ENCODE data around the gene RIPK4.

Gene RIPK4

GRCh38 chr21:41765973-41766882 lies 624 bp downstream of the RIPK4 start:
- ATAC-seq, result peak; percentile 17
- Mint-ChIP-seq H3K4me1 (peaks cover 44% of the 10 kb centered on the region), H3K27me3 (peaks cover 93% of the 10 kb centered on the region), H3K4me3 (peak overlapping the region; percentile 78 to 86), H3K9me3 (no peaks in the 10 kb centered on the region), H3K27ac (no peak overlapping the region)
- DNase-seq, result no peak

- peaks cover 53% of the 10 kb centered on the region for H3K4me1 Mint-ChIP-seq
- H3K9me3 Mint-ChIP-seq, result no peaks in the 10 kb centered on the region
- no peak overlapping the region for H3K27ac Mint-ChIP-seq
- peaks cover 93% of the 10 kb centered on the region for H3K27me3 Mint-ChIP-seq
- H3K4me3 Mint-ChIP-seq, result peak overlapping the region in 1 of 2 donors; percentile 48
- no peak for ATAC-seq
- DNase-seq, result no peak
Measured at GRCh38 chr21:41765420-41765821, 1.4 kb downstream of the RIPK4 start.

- Mint-ChIP-seq H3K27me3 (peaks cover 93% of the 10 kb centered on the region), H3K27ac (no peak overlapping the region), H3K4me3 (no peak overlapping the region), H3K9me3 (no peaks in the 10 kb centered on the region), H3K4me1 (peaks cover 55% of the 10 kb centered on the region)
- ATAC-seq (no peak), DNase-seq (no peak)
Measured at GRCh38 chr21:41764558-41765419, 2.1 kb downstream of the RIPK4 start.

GRCh38 chr21:41763996-41764395 lies 2.9 kb downstream of the RIPK4 start:
- Mint-ChIP-seq H3K27me3 (peaks cover 90% of the 10 kb centered on the region), H3K9me3 (no peaks in the 10 kb centered on the region), H3K27ac (no peak overlapping the region), H3K4me1 (peaks cover 52% of the 10 kb centered on the region), H3K4me3 (no peak overlapping the region)
- no peak for DNase-seq
- no peak for ATAC-seq

- Mint-ChIP-seq H3K4me1 (peaks cover 47% of the 10 kb centered on the region), H3K4me3 (no peak overlapping the region), H3K27ac (no peak overlapping the region), H3K9me3 (no peaks in the 10 kb centered on the region), H3K27me3 (peaks cover 84% of the 10 kb centered on the region)
- ATAC-seq, result no peak
- DNase-seq, result no peak
Measured at GRCh38 chr21:41763398-41763931, 3.4 kb downstream of the RIPK4 start.

- Mint-ChIP-seq H3K4me1 (peaks cover 40% of the 10 kb centered on the region), H3K4me3 (no peak overlapping the region), H3K27me3 (peaks cover 77% of the 10 kb centered on the region), H3K9me3 (no peaks in the 10 kb centered on the region), H3K27ac (no peak overlapping the region)
- no peak for DNase-seq
- ATAC-seq, result no peak
Measured at GRCh38 chr21:41762753-41763152, 4.1 kb downstream of the RIPK4 start.

GRCh38 chr21:41761934-41762635 lies 4.8 kb downstream of the RIPK4 start:
- Mint-ChIP-seq H3K4me1 (peaks cover 33% of the 10 kb centered on the region), H3K27ac (no peak overlapping the region), H3K9me3 (no peaks in the 10 kb centered on the region), H3K4me3 (no peak overlapping the region), H3K27me3 (peaks cover 71% of the 10 kb centered on the region)
- ATAC-seq (no peak), DNase-seq (no peak)

- ATAC-seq, result peak; percentile 31
- Mint-ChIP-seq H3K4me1 (peaks cover 31% of the 10 kb centered on the region), H3K4me3 (peak overlapping the region; percentile 17 to 44)
Measured at GRCh38 chr21:41761211-41761933, 5.5 kb downstream of the RIPK4 start.

GRCh38 chr21:41760411-41760810 lies 6.4 kb downstream of the RIPK4 start:
- peaks cover 61% of the 10 kb centered on the region for H3K27me3 Mint-ChIP-seq
- ATAC-seq, result no peak
- DNase-seq, result no peak
- no peak overlapping the region for H3K27ac Mint-ChIP-seq
- peaks cover 32% of the 10 kb centered on the region for H3K4me1 Mint-ChIP-seq
- H3K9me3 Mint-ChIP-seq, result no peaks in the 10 kb centered on the region
- H3K4me3 Mint-ChIP-seq, result peak overlapping the region in 1 of 2 donors; percentile 31

More at GRCh38 chr21:41761211-41761933, 5.5 kb downstream of the RIPK4 start:
- no peak for DNase-seq
- Mint-ChIP-seq H3K27ac (no peak overlapping the region), H3K9me3 (no peaks in the 10 kb centered on the region), H3K27me3 (peaks cover 67% of the 10 kb centered on the region)

- Mint-ChIP-seq H3K27me3 (peaks cover 56% of the 10 kb centered on the region), H3K4me1 (peaks cover 32% of the 10 kb centered on the region), H3K4me3 (no peak overlapping the region), H3K9me3 (no peaks in the 10 kb centered on the region), H3K27ac (no peak overlapping the region)
- ATAC-seq, result no peak
- no peak for DNase-seq
Measured at GRCh38 chr21:41759926-41760325, 6.9 kb downstream of the RIPK4 start.

- no peak overlapping the region for H3K4me3 Mint-ChIP-seq
- H3K4me1 Mint-ChIP-seq, result peaks cover 32% of the 10 kb centered on the region
- no peak overlapping the region for H3K27ac Mint-ChIP-seq
- H3K27me3 Mint-ChIP-seq, result peaks cover 50% of the 10 kb centered on the region
- no peaks in the 10 kb centered on the region for H3K9me3 Mint-ChIP-seq
- ATAC-seq (no peak), DNase-seq (no peak)
Measured at GRCh38 chr21:41759214-41759840, 7.5 kb downstream of the RIPK4 start.

- Mint-ChIP-seq H3K27me3 (peaks cover 42% of the 10 kb centered on the region), H3K9me3 (no peaks in the 10 kb centered on the region), H3K27ac (no peak overlapping the region), H3K4me1 (peaks cover 32% of the 10 kb centered on the region), H3K4me3 (no peak overlapping the region)
- no peak for DNase-seq
- ATAC-seq, result no peak
Measured at GRCh38 chr21:41758550-41758949, 8.3 kb downstream of the RIPK4 start.

- no peak overlapping the region for H3K27ac Mint-ChIP-seq
Measured at GRCh38 chr21:41755934-41756773, 10.7 kb downstream of the RIPK4 start.

More at GRCh38 chr21:41755934-41756773, 10.7 kb downstream of the RIPK4 start:
- no peaks in the 10 kb centered on the region for H3K9me3 Mint-ChIP-seq
- peaks cover 18% of the 10 kb centered on the region for H3K27me3 Mint-ChIP-seq
- no peak for DNase-seq
- no peak for ATAC-seq
- H3K4me1 Mint-ChIP-seq, result peaks cover 17% of the 10 kb centered on the region
- no peak overlapping the region for H3K4me3 Mint-ChIP-seq

All from stimulated activated naive CD8-positive, alpha-beta T cell treated with anti-CD3 and anti-CD28 coated beads, Interleukin-15, amount 100 ng/mL, for 72 hours (primary cell).